Sigmoid colon (tissue), 7 donors: Measurements from ENCODE around the gene LUC7L3. TPM values are rescaled to one million over a fixed set of nuclear protein-coding genes. Genes with fewer than 3 reads are reported as not detected.

ENCODE experiments used
- DNase-seq: peaks from one replicate; pipeline ENCODE4 v3.0.0-alpha.2; 2019
- H3K27ac ChIP-seq, 4 donors: fragments of 200-600 bp; sonication (generic); one replicate each; pipeline ENCODE4 v1.5.1; 2016 to 2019; ENCODE audit warnings: mild to moderate bottlenecking in 1 of 4
- H3K27me3 ChIP-seq, 3 donors: fragments of 200-600 bp; sonication (generic); one replicate each; pipeline ENCODE4 v1.5.1; 2019; ENCODE audit warnings: mild to moderate bottlenecking in 1 of 3
- H3K36me3 ChIP-seq, 4 donors: fragments of 200-600 bp; sonication (generic); one replicate each; pipeline ENCODE4 v1.5.1; 2016 to 2019
- H3K4me1 ChIP-seq, 4 donors: fragments of 200-600 bp; sonication (generic); one replicate each; pipeline ENCODE4 v1.5.1; 2017 to 2019
- H3K4me3 ChIP-seq, 4 donors: fragments of 200-600 bp; sonication (generic); one replicate each; pipeline ENCODE4 v1.5.1; 2017 to 2019; ENCODE audit warnings: mild to moderate bottlenecking in 2 of 4, moderate library complexity in 1 of 4
- H3K9me3 ChIP-seq, 4 donors: fragments of 200-600 bp in 3 of 4; sonication (generic) in 3 of 4; one replicate each; pipeline versions ENCODE4 v1.5.1 to v1.6.1; 2013 to 2019
- EP300 ChIP-seq, 4 donors: sonication (generic); formaldehyde crosslinking; IDR thresholded peaks; one replicate each; pipeline ENCODE4 v1.6.1; 2017; ENCODE audit warnings: antibody characterized with exemption in 4 of 4
- POLR2A ChIP-seq, 2 donors: fragments of 450-650 bp; IDR thresholded peaks; one replicate each; pipeline ENCODE4 v1.6.1; 2016; ENCODE audit warnings: antibody characterized with exemption in 2 of 2, mild to moderate bottlenecking in 2 of 2, moderate library complexity in 2 of 2
- POLR2AphosphoS5 ChIP-seq, 4 donors: sonication (generic); formaldehyde crosslinking; IDR thresholded peaks; one replicate each; pipeline ENCODE4 v1.6.1; 2017; ENCODE audit warnings: antibody characterized with exemption in 4 of 4
- WGBS, 2 donors: extraction: QIAGEN DNeasy Blood & Tissue Kit; methylation state at CpG; one replicate each; pipeline ENCODE4 v1.1.7; 2013; 5-methylcytosine and 5-hydroxymethylcytosine counted together
- intact Hi-C: fragments of 100-400 bp; cut with DNase I; formaldehyde crosslinking; loops from one replicate; pipeline ENCODE4 v1.15.1; 2023
- polyA plus RNA-seq, 3 donors: library from polyadenylated mRNA; stranded (reverse); fragments of 200-250 nt; gene quantifications; one replicate each; pipeline ENCODE4 v1.2.3, GENCODE V29; 2013
- total RNA-seq, 4 donors: library from RNA; depleted of rRNA; stranded (reverse); fragments of >200 nt; gene quantifications; one replicate each; pipeline ENCODE4 v1.1.0, GENCODE V29; 2016
- TF ChIP-seq, protein P1 (sequence below), 4 experiments: fragments of 450-650 bp in 3 of 4; fragments of 200-600 bp in 1 of 4; IDR thresholded peaks; one replicate each; pipeline ENCODE4 v1.5.1; 2016 to 2019; ENCODE audit warnings: antibody characterized with exemption in 4 of 4, mild to moderate bottlenecking in 3 of 4, moderate library complexity in 2 of 4
- donor health status: healthy with polysubstance abuse.
- donor health status: Bipolar disorder and iron deficiency.
- donor health status: healthy.

Gene LUC7L3
- total and polyA plus RNA-seq, 7 donors, result 43.2 to 188 (median 71.4) TPM

DNA sequence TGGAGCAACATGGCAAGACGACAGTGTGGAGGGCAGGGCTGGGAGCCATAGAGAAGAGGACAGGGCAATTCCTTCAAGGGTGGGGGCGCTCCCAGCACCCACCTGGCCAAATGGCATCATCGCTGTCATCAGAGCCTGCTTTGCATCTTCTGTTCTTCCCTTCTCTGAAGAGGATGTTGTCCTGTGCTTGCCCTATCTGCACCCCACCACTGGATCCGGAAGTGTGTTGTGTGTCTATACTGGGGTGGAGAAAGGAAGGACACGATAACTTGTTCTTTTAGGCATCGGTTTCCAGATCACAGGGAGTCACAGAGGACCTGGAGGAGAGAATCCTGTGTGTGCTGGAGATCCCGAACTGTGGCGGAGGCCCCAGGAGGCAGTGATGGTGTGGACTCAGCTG, 73.6 kb downstream of the LUC7L3 start:
- Histone ChIP-seq H3K4me1 (no peaks in the 10 kb centered on the region), H3K27me3 (no peaks in the 10 kb centered on the region), H3K9me3 (no peaks in the 10 kb centered on the region), H3K36me3 (no peaks in the 10 kb centered on the region), H3K27ac (no peak overlapping the region), H3K4me3 (no peak overlapping the region)
- 95 to 97% methylated on average over 8 of the region's 8 CpGs for WGBS, 2 donors
- TF ChIP-seq, protein P1, sequence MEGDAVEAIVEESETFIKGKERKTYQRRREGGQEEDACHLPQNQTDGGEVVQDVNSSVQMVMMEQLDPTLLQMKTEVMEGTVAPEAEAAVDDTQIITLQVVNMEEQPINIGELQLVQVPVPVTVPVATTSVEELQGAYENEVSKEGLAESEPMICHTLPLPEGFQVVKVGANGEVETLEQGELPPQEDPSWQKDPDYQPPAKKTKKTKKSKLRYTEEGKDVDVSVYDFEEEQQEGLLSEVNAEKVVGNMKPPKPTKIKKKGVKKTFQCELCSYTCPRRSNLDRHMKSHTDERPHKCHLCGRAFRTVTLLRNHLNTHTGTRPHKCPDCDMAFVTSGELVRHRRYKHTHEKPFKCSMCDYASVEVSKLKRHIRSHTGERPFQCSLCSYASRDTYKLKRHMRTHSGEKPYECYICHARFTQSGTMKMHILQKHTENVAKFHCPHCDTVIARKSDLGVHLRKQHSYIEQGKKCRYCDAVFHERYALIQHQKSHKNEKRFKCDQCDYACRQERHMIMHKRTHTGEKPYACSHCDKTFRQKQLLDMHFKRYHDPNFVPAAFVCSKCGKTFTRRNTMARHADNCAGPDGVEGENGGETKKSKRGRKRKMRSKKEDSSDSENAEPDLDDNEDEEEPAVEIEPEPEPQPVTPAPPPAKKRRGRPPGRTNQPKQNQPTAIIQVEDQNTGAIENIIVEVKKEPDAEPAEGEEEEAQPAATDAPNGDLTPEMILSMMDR (IDR thresholded peaks at IDR 0.05), result no peak
- TF ChIP-seq POLR2A (IDR thresholded peaks at IDR 0.05), result no peak
- no peak for TF ChIP-seq EP300 (IDR thresholded peaks at IDR 0.05)
- intact Hi-C loops, result no loop called here
- no peak for DNase-seq

DNA sequence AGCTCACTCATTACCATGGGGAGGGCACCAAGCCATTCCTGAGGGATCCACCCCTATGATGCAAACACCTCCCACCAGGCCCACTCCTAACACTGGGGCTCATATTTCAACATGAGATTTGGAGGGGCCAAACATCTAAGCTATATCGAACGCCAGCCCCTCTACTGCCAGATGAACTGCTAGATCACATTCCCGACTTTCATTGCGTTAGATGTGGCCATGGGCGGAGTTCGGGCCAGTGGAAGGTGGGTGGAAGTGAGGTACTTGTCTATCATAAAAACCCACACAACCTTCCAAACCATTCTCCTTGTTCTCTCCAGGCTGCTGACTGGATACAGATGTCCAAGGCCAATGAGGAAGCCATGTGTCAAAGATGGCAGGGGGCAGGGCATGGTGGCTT, 75.0 kb downstream of the LUC7L3 start:
- no peak overlapping the region for H3K27ac ChIP-seq
- no peaks in the 10 kb centered on the region for H3K27me3 ChIP-seq
- H3K36me3 ChIP-seq, result no peaks in the 10 kb centered on the region
- no peak for DNase-seq
- no peaks in the 10 kb centered on the region for H3K9me3 ChIP-seq
- no peak overlapping the region for H3K4me3 ChIP-seq
- WGBS, 2 donors, result 95 to 96% methylated on average over 6 of the region's 6 CpGs
- H3K4me1 ChIP-seq, result no peaks in the 10 kb centered on the region
- TF ChIP-seq, protein P1 (IDR thresholded peaks at IDR 0.05), result no peak
- no peak for TF ChIP-seq POLR2A (IDR thresholded peaks at IDR 0.05)
- no peak for TF ChIP-seq EP300 (IDR thresholded peaks at IDR 0.05)
- no peak for TF ChIP-seq POLR2AphosphoS5 (IDR thresholded peaks at IDR 0.05)
- intact Hi-C loops, result no loop called here

DNA sequence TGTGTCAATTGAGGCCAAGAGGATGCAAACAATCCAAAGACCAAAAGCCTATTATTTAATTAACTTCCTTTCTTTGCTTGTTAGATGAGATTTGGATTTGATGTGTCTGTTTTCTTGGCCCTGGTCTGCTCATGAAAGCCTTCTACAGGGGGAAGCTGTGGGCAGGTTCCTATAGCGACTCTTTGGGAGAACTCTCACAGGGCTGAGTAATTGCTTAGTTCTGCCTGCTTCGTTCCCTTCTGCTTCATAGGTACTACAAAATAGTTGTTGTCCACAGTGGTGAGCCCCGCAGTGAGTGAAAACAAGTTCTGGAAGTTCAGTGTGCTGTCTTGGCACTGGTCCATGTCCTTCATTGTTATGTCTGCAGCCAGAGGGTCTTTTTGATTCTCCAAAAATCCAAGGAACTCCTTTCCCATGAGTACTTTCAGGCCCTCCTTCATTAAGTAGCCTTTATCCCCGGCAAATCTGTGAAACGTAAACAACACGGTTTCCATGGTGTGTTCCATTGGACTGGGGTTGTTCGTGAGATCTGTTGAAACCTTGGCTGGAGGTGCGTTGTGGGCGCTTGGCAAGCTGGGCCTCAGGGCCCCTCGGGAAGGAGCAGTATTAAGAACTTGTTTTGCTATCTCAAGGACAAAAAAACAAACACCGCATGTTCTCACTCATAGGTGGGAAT, 77.9 kb downstream of the LUC7L3 start:
- DNase-seq, result no peak
- H3K9me3 ChIP-seq, result no peaks in the 10 kb centered on the region
- H3K27ac ChIP-seq, result no peak overlapping the region
- no peaks in the 10 kb centered on the region for H3K36me3 ChIP-seq
- TF ChIP-seq POLR2AphosphoS5 (IDR thresholded peaks at IDR 0.05) (no peak), POLR2A (IDR thresholded peaks at IDR 0.05) (no peak), EP300 (IDR thresholded peaks at IDR 0.05) (no peak)
- TF ChIP-seq, protein P1 (IDR thresholded peaks at IDR 0.05), result no peak
- intact Hi-C loops, result no loop called here
- H3K27me3 ChIP-seq, result no peaks in the 10 kb centered on the region
- H3K4me1 ChIP-seq, result no peaks in the 10 kb centered on the region
- WGBS, 2 donors, result 74 to 81% methylated on average over 11 of the region's 11 CpGs
- H3K4me3 ChIP-seq, result no peak overlapping the region

DNA sequence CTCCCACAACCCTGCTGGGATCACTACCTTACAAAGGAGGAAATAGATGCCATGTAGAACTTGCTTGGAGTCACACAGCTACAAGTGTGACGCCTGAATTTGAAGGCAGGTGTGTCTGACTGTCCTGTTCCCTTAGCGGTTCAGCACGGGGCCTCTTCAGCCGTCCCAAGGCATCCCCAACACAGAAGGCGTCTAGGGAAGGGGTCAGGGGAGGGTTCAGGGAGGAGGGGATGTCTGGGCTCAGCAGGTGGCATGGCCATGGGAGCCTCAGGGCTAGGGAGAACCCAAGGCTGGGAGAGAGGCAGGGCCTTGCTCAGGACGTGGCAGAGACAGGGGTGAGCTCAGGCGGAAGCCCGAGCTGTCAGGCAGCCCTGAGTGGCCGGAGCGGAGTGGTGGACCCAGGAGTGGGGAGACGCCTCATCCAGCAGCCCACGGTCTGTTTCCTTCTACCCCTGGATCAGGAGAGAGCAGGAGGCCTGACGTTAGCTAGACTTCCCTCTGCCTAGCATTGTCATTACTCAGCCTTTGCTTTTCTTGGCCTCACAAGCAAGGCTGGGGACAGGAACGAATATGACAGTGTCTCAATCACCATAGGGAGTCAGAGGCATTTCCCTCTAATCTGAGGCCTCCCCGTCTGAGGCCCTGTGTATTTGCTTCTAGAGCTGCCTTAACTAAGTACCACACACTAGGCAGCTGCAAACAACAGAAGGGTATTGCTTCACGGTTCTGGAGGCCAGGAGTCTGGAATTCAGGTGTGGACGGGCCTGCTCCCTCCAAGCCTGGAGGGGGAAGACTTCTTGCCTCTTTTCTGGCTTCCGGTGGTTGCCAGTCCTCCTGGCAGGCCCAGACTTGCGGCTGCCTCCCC, 79.3 kb downstream of the LUC7L3 start:
- no peaks in the 10 kb centered on the region for H3K4me1 ChIP-seq
- DNase-seq, result no peak
- H3K9me3 ChIP-seq, result no peaks in the 10 kb centered on the region
- no peaks in the 10 kb centered on the region for H3K36me3 ChIP-seq
- no peak overlapping the region for H3K4me3 ChIP-seq
- H3K27ac ChIP-seq, result no peak overlapping the region
- TF ChIP-seq POLR2A (IDR thresholded peaks at IDR 0.05), result no peak
- TF ChIP-seq POLR2AphosphoS5 (IDR thresholded peaks at IDR 0.05), result no peak
- TF ChIP-seq, protein P1 (IDR thresholded peaks at IDR 0.05), result no peak
- TF ChIP-seq EP300 (IDR thresholded peaks at IDR 0.05), result no peak
- intact Hi-C loops, result no loop called here
- WGBS, 2 donors, result 90 to 92% methylated on average over 19 of the region's 19 CpGs
- H3K27me3 ChIP-seq, result no peaks in the 10 kb centered on the region
